ENCODE results near the gene ANKRD50.
A peak's percentile ranks its signal among the peaks of the same experiment; 100 is the strongest.

GRCh38 chr4:124713185-124713592, 657 bp upstream of the ANKRD50 start:
- TF ChIP-seq, protein P1, sequence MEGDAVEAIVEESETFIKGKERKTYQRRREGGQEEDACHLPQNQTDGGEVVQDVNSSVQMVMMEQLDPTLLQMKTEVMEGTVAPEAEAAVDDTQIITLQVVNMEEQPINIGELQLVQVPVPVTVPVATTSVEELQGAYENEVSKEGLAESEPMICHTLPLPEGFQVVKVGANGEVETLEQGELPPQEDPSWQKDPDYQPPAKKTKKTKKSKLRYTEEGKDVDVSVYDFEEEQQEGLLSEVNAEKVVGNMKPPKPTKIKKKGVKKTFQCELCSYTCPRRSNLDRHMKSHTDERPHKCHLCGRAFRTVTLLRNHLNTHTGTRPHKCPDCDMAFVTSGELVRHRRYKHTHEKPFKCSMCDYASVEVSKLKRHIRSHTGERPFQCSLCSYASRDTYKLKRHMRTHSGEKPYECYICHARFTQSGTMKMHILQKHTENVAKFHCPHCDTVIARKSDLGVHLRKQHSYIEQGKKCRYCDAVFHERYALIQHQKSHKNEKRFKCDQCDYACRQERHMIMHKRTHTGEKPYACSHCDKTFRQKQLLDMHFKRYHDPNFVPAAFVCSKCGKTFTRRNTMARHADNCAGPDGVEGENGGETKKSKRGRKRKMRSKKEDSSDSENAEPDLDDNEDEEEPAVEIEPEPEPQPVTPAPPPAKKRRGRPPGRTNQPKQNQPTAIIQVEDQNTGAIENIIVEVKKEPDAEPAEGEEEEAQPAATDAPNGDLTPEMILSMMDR (optimal IDR thresholded peaks at IDR 0.05 in 1 of 3, IDR thresholded peaks at IDR 0.05 in 1 of 3, conservative IDR thresholded peaks at IDR 0.05 in 1 of 3; ENCODE audit: extremely low read depth in 1 of 3, insufficient read depth in 2 of 3, low read length in 3 of 3): peak in 2 of 3 experiments; percentile 43 to 55
- no peak for TF ChIP-seq EZH2 (IDR thresholded peaks at IDR 0.05; ENCODE audit: low read length)
